Neural progenitor cell (in vitro differentiated cells): ENCODE results near the gene SPEF1. TPM values are rescaled to one million over a fixed set of nuclear protein-coding genes. Genes with fewer than 3 reads are reported as not detected.
A peak's percentile ranks its signal among the peaks of the same experiment; 100 is the strongest.

Experiments used
- DNase-seq: peaks from one replicate; pipeline ENCODE4 v3.0.0-alpha.2; 2016; ENCODE audit warnings: low spot score
- H2AFZ ChIP-seq: fragments of 200-600 bp; sonication (generic); replicated peaks from 2 replicates; pipeline ENCODE4 v1.6.1; 2016; ENCODE audit warnings: antibody characterized with exemption
- H3F3A ChIP-seq: fragments of 200-600 bp; sonication (generic); 2 replicates; pipeline ENCODE4 v1.6.1; 2016; ENCODE audit warnings: antibody characterized with exemption, low read depth
- H3K27ac ChIP-seq: fragments of 200-600 bp; sonication (generic); 2 replicates; pipeline ENCODE4 v1.5.1; 2016; ENCODE audit warnings: mild to moderate bottlenecking
- H3K27me3 ChIP-seq: fragments of 200-600 bp; sonication (generic); 2 replicates; pipeline ENCODE4 v1.6.1; 2016; ENCODE audit warnings: mild to moderate bottlenecking, moderate library complexity
- H3K36me3 ChIP-seq: fragments of 200-600 bp; sonication (generic); 2 replicates; pipeline ENCODE4 v1.5.1; 2016
- H3K4me1 ChIP-seq: fragments of 200-600 bp; sonication (generic); 2 replicates; pipeline ENCODE4 v1.6.1; 2016; ENCODE audit warnings: mixed run types
- H3K4me2 ChIP-seq: fragments of 200-600 bp; sonication (generic); 2 replicates; pipeline ENCODE4 v1.6.1; 2016
- H3K4me3 ChIP-seq: fragments of 200-600 bp; sonication (generic); 2 replicates; pipeline ENCODE4 v1.5.1; 2016
- H3K79me2 ChIP-seq: fragments of 200-600 bp; sonication (generic); 2 replicates; pipeline ENCODE4 v1.6.1; 2016; ENCODE audit warnings: low read depth
- H3K9ac ChIP-seq: fragments of 200-600 bp; sonication (generic); 2 replicates; pipeline ENCODE4 v1.6.1; 2016
- H3K9me3 ChIP-seq: fragments of 200-600 bp; sonication (generic); 2 replicates; pipeline ENCODE4 v1.5.1; 2016; ENCODE audit warnings: low read depth
- H4K20me1 ChIP-seq: fragments of 200-600 bp; sonication (generic); 2 replicates; pipeline ENCODE4 v1.6.1; 2016; ENCODE audit warnings: low read depth
- H3K27ac Mint-ChIP-seq: 3 replicates; pipeline ENCODE4 v1.8.0; 2021; ENCODE audit warnings: mixed read lengths
- H3K27me3 Mint-ChIP-seq: 2 replicates; pipeline ENCODE4 v1.8.0; 2022; ENCODE audit warnings: low read depth, mild to moderate bottlenecking, inconsistent platforms, moderate library complexity, mixed read lengths; ENCODE audit not compliant: insufficient read depth
- H3K36me3 Mint-ChIP-seq: 3 replicates; pipeline ENCODE4 v1.8.0; 2021; ENCODE audit warnings: mixed read lengths
- H3K4me1 Mint-ChIP-seq: 3 replicates; pipeline ENCODE4 v1.8.0; 2021; ENCODE audit warnings: mixed read lengths
- H3K4me3 Mint-ChIP-seq: 3 replicates; pipeline ENCODE4 v1.8.0; 2021; ENCODE audit warnings: mild to moderate bottlenecking, moderate library complexity, mixed read lengths
- H3K9me3 Mint-ChIP-seq: 3 replicates; pipeline ENCODE4 v1.8.0; 2020; ENCODE audit warnings: mixed read lengths
- EZH2 ChIP-seq: fragments of 200-600 bp; sonication (generic); IDR thresholded peaks from 2 replicates; pipeline ENCODE4 v1.6.1; 2017; ENCODE audit warnings: antibody characterized with exemption, mild to moderate bottlenecking, moderate library complexity
- EZH2phosphoT487 ChIP-seq: fragments of 200-600 bp; sonication (generic); IDR thresholded peaks from 2 replicates; pipeline ENCODE4 v1.6.1; 2017; ENCODE audit warnings: antibody characterized with exemption
- total RNA-seq: library from RNA; depleted of rRNA; stranded (reverse); fragments of >200 nt; gene quantifications from 2 replicates; pipeline ENCODE4 v1.2.3, GENCODE V29; 2015; ENCODE audit warnings: low replicate concordance
- TF ChIP-seq, protein P1 (sequence below): fragments of 200-600 bp; sonication (generic); IDR thresholded peaks from 2 replicates; pipeline ENCODE4 v1.5.1; 2017; ENCODE audit warnings: antibody characterized with exemption, mild to moderate bottlenecking

Gene SPEF1
- total RNA-seq, 1 donor from 2014 or later, result 1.2 TPM

GRCh38 chr20:3777381-3777715 lies 3.9 kb downstream of the SPEF1 start:
- H3F3A ChIP-seq, result peaks cover 26% of the 10 kb centered on the region
- no peaks in the 10 kb centered on the region for H3K79me2 ChIP-seq
- H3K36me3 ChIP-seq, result no peaks in the 10 kb centered on the region
- H3K27ac Mint-ChIP-seq, result no peak overlapping the region
- peak overlapping the region; percentile 49 for H3K4me3 ChIP-seq
- H2AFZ ChIP-seq, result peak overlapping the region; percentile 95
- peaks cover 38% of the 10 kb centered on the region for H3K27me3 Mint-ChIP-seq
- H3K4me1 Mint-ChIP-seq, result peaks cover 24% of the 10 kb centered on the region
- no peak for TF ChIP-seq EZH2phosphoT487
- TF ChIP-seq EZH2, result no peak
- TF ChIP-seq, protein P1, sequence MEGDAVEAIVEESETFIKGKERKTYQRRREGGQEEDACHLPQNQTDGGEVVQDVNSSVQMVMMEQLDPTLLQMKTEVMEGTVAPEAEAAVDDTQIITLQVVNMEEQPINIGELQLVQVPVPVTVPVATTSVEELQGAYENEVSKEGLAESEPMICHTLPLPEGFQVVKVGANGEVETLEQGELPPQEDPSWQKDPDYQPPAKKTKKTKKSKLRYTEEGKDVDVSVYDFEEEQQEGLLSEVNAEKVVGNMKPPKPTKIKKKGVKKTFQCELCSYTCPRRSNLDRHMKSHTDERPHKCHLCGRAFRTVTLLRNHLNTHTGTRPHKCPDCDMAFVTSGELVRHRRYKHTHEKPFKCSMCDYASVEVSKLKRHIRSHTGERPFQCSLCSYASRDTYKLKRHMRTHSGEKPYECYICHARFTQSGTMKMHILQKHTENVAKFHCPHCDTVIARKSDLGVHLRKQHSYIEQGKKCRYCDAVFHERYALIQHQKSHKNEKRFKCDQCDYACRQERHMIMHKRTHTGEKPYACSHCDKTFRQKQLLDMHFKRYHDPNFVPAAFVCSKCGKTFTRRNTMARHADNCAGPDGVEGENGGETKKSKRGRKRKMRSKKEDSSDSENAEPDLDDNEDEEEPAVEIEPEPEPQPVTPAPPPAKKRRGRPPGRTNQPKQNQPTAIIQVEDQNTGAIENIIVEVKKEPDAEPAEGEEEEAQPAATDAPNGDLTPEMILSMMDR, result no peak
- no peaks in the 10 kb centered on the region for H3K9me3 ChIP-seq
- H3K27ac ChIP-seq, result no peak overlapping the region
- peak; percentile 35 for DNase-seq
- no peak overlapping the region for H3K9ac ChIP-seq
- H3K4me2 ChIP-seq, result peak overlapping the region; percentile 80
- H3K4me3 Mint-ChIP-seq, result peak overlapping the region; percentile 73
- peaks cover 62% of the 10 kb centered on the region for H3K27me3 ChIP-seq
- H3K4me1 ChIP-seq, result peaks cover 5% of the 10 kb centered on the region
- H3K36me3 Mint-ChIP-seq, result no peaks in the 10 kb centered on the region
- H4K20me1 ChIP-seq, result peaks cover 4% of the 10 kb centered on the region
- H3K9me3 Mint-ChIP-seq, result peaks cover 3% of the 10 kb centered on the region

GRCh38 chr20:3775457-3776108 lies 5.7 kb downstream of the SPEF1 start:
- H3K27ac Mint-ChIP-seq, result no peak overlapping the region
- H3K36me3 ChIP-seq, result no peaks in the 10 kb centered on the region
- no peaks in the 10 kb centered on the region for H3K36me3 Mint-ChIP-seq
- no peak overlapping the region for H3K4me3 Mint-ChIP-seq
- H3K27me3 Mint-ChIP-seq, result peaks cover 33% of the 10 kb centered on the region
- H3K27ac ChIP-seq, result no peak overlapping the region
- H3K4me1 Mint-ChIP-seq, result peaks cover 16% of the 10 kb centered on the region
- no peak overlapping the region for H2AFZ ChIP-seq
- peaks cover 3% of the 10 kb centered on the region for H3K9me3 Mint-ChIP-seq
- no peak for DNase-seq
- no peaks in the 10 kb centered on the region for H3K9me3 ChIP-seq
- H3K4me2 ChIP-seq, result no peak overlapping the region
- peaks cover 17% of the 10 kb centered on the region for H3F3A ChIP-seq
- H4K20me1 ChIP-seq, result no peaks in the 10 kb centered on the region
- H3K9ac ChIP-seq, result no peak overlapping the region
- no peak overlapping the region for H3K4me3 ChIP-seq
- no peaks in the 10 kb centered on the region for H3K79me2 ChIP-seq
- no peaks in the 10 kb centered on the region for H3K4me1 ChIP-seq
- peaks cover 65% of the 10 kb centered on the region for H3K27me3 ChIP-seq
- TF ChIP-seq EZH2 (no peak), EZH2phosphoT487 (no peak)
- TF ChIP-seq, protein P1, result no peak

DNA sequence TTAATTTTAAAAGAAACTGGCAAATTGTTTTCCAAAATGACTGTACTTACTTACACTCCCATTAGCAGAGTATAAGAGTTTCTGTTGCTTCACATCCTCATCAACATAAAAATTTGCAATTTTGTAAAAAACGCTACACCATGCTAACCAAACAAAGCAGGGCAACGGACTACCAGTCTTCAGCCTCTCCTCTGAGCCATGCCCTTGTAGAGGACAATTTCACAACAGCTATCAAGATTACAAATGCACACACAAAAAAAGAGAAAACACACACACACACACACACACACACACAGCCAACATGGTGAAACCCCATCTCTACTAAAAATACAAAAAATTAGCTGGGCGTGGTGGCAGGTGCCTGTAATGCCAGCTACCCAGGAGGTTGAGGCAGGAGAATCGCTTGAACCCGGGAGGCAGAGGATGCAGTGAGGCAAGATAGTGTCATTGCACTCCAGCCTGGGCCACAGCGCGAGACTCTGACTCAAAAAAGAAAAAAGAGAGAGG lies 9.6 kb downstream of the SPEF1 start:
- no peak overlapping the region for H3K27ac ChIP-seq
- H2AFZ ChIP-seq, result no peak overlapping the region
- H3K9me3 ChIP-seq, result no peaks in the 10 kb centered on the region
- peaks cover 11% of the 10 kb centered on the region for H3K4me1 ChIP-seq
- H3K9ac ChIP-seq, result no peak overlapping the region
- H3K9me3 Mint-ChIP-seq, result no peaks in the 10 kb centered on the region
- no peak overlapping the region for H3K4me3 Mint-ChIP-seq
- TF ChIP-seq, protein P1, result no peak
- TF ChIP-seq EZH2 (no peak), EZH2phosphoT487 (no peak)
- no peak overlapping the region for H3K4me2 ChIP-seq
- no peaks in the 10 kb centered on the region for H3K36me3 ChIP-seq
- H3K36me3 Mint-ChIP-seq, result no peaks in the 10 kb centered on the region
- peaks cover 40% of the 10 kb centered on the region for H3K27me3 ChIP-seq
- H3K27me3 Mint-ChIP-seq, result peaks cover 19% of the 10 kb centered on the region
- H3F3A ChIP-seq, result peaks cover 16% of the 10 kb centered on the region
- peaks cover 18% of the 10 kb centered on the region for H3K4me1 Mint-ChIP-seq
- no peak overlapping the region for H3K4me3 ChIP-seq
- no peak overlapping the region for H3K27ac Mint-ChIP-seq
- no peak for DNase-seq
- H4K20me1 ChIP-seq, result no peaks in the 10 kb centered on the region
- peaks cover 5% of the 10 kb centered on the region for H3K79me2 ChIP-seq
